CD4-positive, alpha-beta T cell treated with Interleukin-2 at 100 ng/mL for 4 hours (primary cell): ENCODE measurements around the gene SLC38A10.

ENCODE experiments used
- DNase-seq: peaks from one replicate; pipeline ENCODE4 v3.0.0-alpha.2; 2020; ENCODE audit warnings: low spot score

Gene SLC38A10

DNA sequence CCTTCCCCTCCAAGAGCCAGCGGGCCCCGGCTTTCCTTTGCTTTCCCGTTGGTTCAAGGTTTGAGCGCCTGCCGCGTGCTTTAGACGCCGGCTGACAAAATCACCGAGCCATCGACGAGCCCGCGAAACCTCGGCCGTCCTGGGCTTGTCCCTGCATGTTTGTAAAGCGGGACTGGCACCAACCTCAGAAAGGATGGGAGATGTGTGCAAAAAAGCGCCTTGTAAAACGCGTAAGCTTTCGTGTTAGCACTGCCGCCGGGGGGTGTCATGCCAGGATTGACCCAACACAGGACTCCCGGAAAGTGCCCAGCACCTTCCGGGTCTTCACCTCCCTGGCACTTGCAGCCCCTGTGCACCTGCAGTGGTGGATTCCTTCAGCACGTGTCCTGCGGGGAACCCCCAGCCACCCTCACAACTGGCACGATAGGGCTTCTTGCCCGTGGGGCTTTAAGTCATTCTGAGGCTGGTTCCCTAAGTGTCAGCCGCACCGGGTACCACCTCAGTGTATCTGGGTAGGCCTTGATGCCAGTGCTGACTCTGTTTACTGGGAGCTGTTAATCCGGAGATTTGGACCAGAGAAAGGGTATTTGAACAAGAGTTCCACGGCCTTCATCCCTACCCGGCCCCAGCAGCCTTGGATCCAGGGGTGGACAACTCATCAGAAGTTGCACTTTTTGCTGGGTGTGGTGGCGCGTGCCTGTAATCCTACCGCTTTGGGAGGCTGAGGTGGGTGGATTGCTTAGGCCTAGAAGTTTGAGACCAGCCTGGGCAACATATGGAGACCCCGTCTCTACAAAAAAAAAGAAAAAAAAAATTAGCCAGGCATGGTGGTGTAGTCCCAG is 55.2 kb downstream of the SLC38A10 start:
- peak; percentile 24 for DNase-seq

GRCh38 chr17:81238815-81239713 is 56.0 kb downstream of the SLC38A10 start, which contains the start of the genes NDUFAF8 and TEPSIN:
Gene NDUFAF8, plus strand, starts transcription at chr17:81239318. Its CDS starts 46 bp downstream, at chr17:81239364.
Gene TEPSIN, minus strand, starts transcription at chr17:81239055. Its CDS starts 22 bp downstream, at chr17:81239033.
- peak; percentile 98 for DNase-seq

DNA sequence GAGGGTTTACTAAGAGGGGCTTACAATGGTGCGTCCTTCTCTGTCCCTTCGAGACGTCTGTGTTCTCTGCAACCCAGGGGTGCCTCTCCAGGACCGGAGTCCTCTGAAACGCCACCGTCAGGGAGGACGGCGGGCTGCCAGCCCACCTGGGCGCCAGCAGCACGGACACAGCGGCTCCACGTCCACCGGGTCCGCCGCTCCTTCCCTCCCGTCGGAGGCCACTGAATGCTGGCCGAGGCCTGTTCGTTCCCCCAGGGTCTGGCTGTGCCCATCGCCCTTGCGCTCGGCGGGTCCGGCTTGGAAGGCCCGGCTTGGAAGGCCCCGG is 56.7 kb downstream of the SLC38A10 start:
- no peak for DNase-seq

- DNase-seq, result no peak
Observed at GRCh38 chr17:81237591-81238489, 57.3 kb downstream of the SLC38A10 start.

- no peak for DNase-seq
Observed at GRCh38 chr17:81236784-81237183, 58.3 kb downstream of the SLC38A10 start.

GRCh38 chr17:81235822-81236740 is 59.0 kb downstream of the SLC38A10 start:
- DNase-seq, result no peak

- no peak for DNase-seq
Observed at GRCh38 chr17:81234940-81235821, 59.9 kb downstream of the SLC38A10 start.

DNA sequence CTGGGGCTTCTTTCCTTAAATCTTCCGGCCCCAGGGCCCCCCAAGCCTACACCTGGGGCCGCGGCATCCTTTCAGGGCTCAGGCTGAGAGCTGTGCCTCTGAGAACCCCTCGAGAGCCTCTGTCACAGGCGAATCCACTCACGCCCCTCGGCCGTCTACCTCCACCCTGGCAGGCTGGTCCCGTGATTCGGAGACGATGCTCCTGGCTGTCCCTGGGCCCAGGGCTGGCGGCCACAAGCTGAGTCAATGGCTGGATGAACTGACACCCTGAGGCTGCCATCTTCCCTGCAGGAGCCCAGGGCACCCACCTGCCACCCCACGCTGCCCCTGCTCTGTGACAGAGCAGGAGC is 60.6 kb downstream of the SLC38A10 start:
- no peak for DNase-seq

- no peak for DNase-seq
Observed at GRCh38 chr17:81233811-81234505, 61.1 kb downstream of the SLC38A10 start.

- no peak for DNase-seq
Observed at GRCh38 chr17:81233316-81233715, 61.8 kb downstream of the SLC38A10 start.

DNA sequence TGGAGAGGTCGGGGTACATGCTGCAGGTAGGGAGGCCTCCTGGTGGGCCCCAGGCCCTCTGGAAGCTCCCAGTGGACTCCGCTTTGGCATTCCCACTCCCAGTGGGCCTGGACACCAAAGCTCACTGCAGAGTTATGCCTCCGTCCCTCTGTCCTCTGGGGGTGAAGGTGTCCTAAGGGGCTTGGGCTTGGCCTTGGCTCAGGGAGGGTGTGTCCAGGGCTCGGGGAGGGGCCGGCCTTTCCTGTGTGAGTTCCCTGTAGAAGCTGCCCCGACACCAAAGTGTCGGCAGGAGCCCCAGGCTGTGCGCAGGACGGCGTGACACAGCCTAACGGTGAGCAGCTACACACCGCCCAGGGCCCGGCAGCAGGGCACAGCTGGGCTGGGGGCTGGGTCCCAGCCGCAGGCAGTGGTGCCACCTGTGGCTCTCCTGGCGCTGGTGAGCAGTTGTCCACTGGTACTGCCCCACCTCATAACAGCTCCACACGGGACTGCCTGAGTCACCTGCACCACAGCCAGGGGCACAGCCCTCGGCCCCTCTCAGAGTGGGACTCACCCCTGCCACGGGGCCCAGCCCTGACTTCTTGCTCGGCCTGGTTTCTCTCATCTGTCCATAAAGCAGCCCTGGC is 62.4 kb downstream of the SLC38A10 start:
- DNase-seq, result no peak

DNA sequence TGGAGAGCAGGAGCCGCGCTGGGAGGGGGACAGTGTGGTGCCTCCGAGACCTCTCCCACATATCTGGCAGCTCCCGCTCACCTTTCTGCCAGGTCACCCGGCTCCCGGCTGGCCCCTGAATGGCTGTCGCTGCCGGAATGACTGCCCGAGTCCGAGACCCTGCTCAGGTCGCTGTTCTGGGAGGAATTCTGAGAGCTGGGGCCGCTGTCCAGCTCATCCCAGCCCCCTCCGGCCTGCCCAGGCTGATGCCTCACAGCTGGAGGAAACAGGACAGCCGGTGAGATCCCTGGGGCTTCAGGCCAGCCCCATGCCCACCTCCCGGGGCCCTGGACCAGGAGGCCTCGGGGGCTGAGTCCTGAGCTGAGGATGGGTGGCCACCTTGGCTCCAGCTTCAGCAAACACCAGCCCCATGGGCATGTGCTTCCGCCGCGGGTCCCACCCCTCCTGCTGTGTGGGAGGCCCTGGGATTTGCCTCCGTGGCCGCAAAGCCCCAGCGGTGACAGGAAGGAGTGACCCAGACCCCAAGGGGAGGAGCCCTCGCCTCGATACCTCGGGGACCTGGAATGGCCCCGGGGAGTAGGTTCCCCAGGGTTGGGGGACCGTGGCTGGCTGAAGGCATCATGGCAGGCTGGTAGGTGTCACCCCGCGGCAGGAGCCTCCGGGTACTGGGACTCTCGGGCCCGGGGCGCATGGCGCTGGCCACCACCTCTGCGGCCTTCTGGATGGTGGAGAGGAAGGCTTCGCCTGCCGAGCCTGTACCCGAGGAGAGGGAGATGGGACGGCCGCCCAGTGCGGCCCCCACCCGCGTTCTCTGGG is 63.1 kb downstream of the SLC38A10 start:
- DNase-seq, result no peak

DNA sequence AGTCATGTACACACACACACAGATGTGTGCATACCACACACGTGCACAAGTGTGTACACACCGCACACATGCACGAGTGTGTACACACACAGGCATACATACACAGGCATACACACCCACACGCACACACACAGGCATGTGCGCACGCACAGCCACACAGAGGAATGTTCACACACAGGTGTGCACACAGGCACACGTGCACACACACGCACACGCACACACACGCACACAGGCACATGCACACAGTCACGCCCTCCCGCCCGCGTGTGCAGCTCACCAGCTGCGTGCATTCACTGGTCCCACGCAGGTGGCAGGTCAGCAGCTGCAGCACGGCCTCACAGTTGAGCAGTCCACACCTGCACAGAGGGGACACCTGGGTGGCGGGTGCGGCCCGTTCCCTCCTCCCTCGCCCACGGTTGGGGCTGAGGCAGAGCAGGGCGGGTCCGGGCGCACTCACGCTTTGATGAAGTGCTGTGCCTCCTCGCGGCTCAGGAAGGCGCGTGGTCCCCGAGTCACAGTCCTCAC is 63.9 kb downstream of the SLC38A10 start:
- DNase-seq, result no peak

GRCh38 chr17:81230043-81230820 is 64.9 kb downstream of the SLC38A10 start:
- DNase-seq, result no peak

DNA sequence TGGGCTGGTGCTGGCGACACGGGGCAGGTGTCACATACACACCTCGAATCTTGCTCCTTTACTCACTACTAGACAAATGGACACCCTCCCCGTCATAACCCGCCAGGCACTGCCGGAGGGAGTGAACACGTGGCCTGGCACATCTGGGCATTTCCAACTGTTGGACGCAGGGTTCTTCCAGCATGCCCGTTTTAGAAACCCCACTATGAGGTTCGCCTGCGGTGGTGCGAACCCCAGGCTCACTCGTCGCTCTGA is 65.5 kb downstream of the SLC38A10 start:
- no peak for DNase-seq

GRCh38 chr17:81228834-81229665 is 66.1 kb downstream of the SLC38A10 start:
- no peak for DNase-seq
